ENCODE measurements around the gene CDKN2A. TPM values are rescaled to one million over a fixed set of nuclear protein-coding genes. Genes with fewer than 3 reads are reported as not detected.

CDKN2A gene
- total and polyA plus RNA-seq, 4 donors, result 0.11 to 0.80 (median 0.40) TPM; not detected in 1

GRCh38 chr9:21995666-21996398 lies 1.6 kb upstream of the CDKN2A start:
- Histone ChIP-seq H3K4me3 (ENCODE audit: low read depth, low read length) (peak overlapping the region; percentile 62), H3K27me3 (ENCODE audit: control insufficient read depth, insufficient read depth, low read length) (peaks cover 75% of the 10 kb centered on the region), H3K36me3 (ENCODE audit: control insufficient read depth, insufficient read depth, low read length) (no peaks in the 10 kb centered on the region), H3K9me3 (ENCODE audit: control insufficient read depth, insufficient read depth, low read length) (peaks cover 1% of the 10 kb centered on the region), H3K27ac (ENCODE audit: low read depth, low read length) (peak overlapping the region; percentile 7), H3K4me1 (ENCODE audit: control insufficient read depth, insufficient read depth, low read length) (peaks cover 26% of the 10 kb centered on the region)
- DNase-seq (ENCODE audit: low read depth in 4 of 6, low spot score in 6 of 6), result peak in 1 of 6 donors; percentile 10
- 8% methylated on average over 54 of the region's 54 CpGs for WGBS (ENCODE audit: insufficient coverage)

DNA sequence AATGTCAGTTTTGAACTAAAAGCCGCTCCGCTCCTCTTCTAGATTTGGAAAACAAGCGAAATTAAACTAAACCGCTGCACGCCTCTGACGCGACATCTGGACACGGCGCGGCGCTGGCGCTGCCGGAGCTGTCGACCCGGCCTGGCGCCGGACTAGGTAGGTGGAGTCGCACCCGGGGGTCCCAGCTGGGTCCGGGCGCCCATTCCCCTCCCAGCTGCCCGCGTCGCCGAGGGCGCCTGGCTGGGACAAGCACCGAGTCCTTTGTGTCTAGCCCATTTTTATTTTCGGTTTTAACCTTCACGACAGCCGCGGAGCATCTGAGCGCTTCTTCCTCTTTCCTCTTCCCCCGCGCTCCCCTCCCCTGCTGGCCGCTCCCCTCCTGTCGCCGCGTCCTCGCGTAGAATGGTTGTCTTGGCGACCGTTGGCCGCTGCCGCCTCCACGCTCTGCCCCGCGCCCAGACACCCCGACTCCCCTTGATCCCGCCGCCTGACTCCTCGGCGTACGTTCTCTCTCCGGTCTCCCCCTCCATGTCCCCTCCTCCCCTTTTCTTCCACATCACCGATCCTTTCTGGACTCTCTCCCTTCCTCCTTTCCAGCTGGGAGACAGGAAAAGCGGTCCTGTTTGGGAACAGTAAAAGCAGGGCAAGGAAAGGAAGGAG lies 944 bp upstream of the CDKN2A start:
- WGBS (ENCODE audit: insufficient coverage), result under 1% methylated on average over 55 of the region's 56 CpGs
- H3K4me1 ChIP-seq (ENCODE audit: control insufficient read depth, insufficient read depth, low read length), result peaks cover 26% of the 10 kb centered on the region
- peaks cover 1% of the 10 kb centered on the region for H3K9me3 ChIP-seq (ENCODE audit: control insufficient read depth, insufficient read depth, low read length)
- peak in 2 of 6 donors; percentile 63 to 76 for DNase-seq (ENCODE audit: low read depth in 4 of 6, low spot score in 6 of 6)
- H3K27ac ChIP-seq (ENCODE audit: low read depth, low read length), result peak overlapping the region; percentile 7
- no peaks in the 10 kb centered on the region for H3K36me3 ChIP-seq (ENCODE audit: control insufficient read depth, insufficient read depth, low read length)
- H3K27me3 ChIP-seq (ENCODE audit: control insufficient read depth, insufficient read depth, low read length), result peaks cover 76% of the 10 kb centered on the region
- H3K4me3 ChIP-seq (ENCODE audit: low read depth, low read length), result peak overlapping the region; percentile 62

DNA sequence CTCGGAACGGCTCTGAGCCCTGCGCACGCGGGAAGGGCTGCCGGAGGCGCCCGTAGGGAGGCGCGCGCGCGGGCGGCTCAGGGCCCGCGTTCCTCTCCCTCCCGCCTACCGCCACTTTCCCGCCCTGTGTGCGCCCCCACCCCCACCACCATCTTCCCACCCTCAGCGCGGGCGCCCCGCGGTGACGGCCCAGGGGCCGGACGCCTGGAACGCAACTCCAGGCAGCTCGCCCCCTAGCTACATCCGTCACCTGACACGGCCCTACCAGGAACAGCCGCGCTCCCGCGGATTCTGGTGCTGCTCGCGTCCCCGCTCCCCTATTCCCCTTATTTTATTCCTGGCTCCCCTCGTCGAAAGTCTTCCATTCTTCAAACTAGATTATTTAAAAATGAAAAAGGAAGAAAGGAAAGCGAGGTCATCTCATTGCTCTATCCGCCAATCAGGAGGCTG lies 389 bp upstream of the CDKN2A start, which contains the start of gene CDKN2B-AS1:
Gene CDKN2B-AS1, plus strand, starts transcription at position 236 of the 450 bp plus-strand sequence.
- peak within 1 kb of the TSS; percentile 62 for H3K4me3 ChIP-seq (ENCODE audit: low read depth, low read length)
- no peaks in the 10 kb centered on the region for H3K36me3 ChIP-seq (ENCODE audit: control insufficient read depth, insufficient read depth, low read length)
- H3K27me3 ChIP-seq (ENCODE audit: control insufficient read depth, insufficient read depth, low read length), result peaks cover 77% of the 10 kb centered on the region
- peaks cover 1% of the 10 kb centered on the region for H3K9me3 ChIP-seq (ENCODE audit: control insufficient read depth, insufficient read depth, low read length)
- H3K27ac ChIP-seq (ENCODE audit: low read depth, low read length), result peak within 1 kb of the TSS; percentile 7
- 0% methylated on average over 34 of the region's 43 CpGs for WGBS (ENCODE audit: insufficient coverage)
- peak in 2 of 6 donors; percentile 59 to 68 for DNase-seq (ENCODE audit: low read depth in 4 of 6, low spot score in 6 of 6)
- H3K4me1 ChIP-seq (ENCODE audit: control insufficient read depth, insufficient read depth, low read length), result peaks cover 30% of the 10 kb centered on the region

DNA sequence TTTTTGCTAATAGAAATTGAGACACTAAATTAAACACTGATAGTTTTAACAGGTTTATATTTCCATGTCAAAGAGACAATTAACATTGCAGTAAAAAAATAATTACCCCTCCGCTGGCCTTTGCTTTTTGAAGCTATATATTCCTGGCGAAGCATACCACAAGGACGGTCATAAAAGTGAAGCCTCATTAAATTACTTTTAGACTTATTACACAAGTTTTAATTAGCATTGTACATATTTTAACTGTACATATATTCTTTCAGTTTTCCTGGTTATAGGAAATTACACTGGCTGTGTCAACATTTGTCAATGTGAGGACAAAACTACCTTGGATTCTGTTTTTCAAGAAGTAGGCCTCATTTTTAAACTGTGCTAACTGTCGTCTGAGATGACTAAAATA lies 1.2 kb downstream of the CDKN2A start:
- H3K27ac ChIP-seq (ENCODE audit: low read depth, low read length), result no peak overlapping the region
- 30% methylated on average over 1 of the region's 4 CpGs for WGBS (ENCODE audit: insufficient coverage)
- peaks cover 30% of the 10 kb centered on the region for H3K4me1 ChIP-seq (ENCODE audit: control insufficient read depth, insufficient read depth, low read length)
- peaks cover 89% of the 10 kb centered on the region for H3K27me3 ChIP-seq (ENCODE audit: control insufficient read depth, insufficient read depth, low read length)
- peaks cover 1% of the 10 kb centered on the region for H3K9me3 ChIP-seq (ENCODE audit: control insufficient read depth, insufficient read depth, low read length)
- DNase-seq (ENCODE audit: low read depth in 4 of 6, low spot score in 6 of 6), result peak in 1 of 6 donors; percentile 9
- H3K36me3 ChIP-seq (ENCODE audit: control insufficient read depth, insufficient read depth, low read length), result no peaks in the 10 kb centered on the region
- no peak overlapping the region for H3K4me3 ChIP-seq (ENCODE audit: low read depth, low read length)

DNA sequence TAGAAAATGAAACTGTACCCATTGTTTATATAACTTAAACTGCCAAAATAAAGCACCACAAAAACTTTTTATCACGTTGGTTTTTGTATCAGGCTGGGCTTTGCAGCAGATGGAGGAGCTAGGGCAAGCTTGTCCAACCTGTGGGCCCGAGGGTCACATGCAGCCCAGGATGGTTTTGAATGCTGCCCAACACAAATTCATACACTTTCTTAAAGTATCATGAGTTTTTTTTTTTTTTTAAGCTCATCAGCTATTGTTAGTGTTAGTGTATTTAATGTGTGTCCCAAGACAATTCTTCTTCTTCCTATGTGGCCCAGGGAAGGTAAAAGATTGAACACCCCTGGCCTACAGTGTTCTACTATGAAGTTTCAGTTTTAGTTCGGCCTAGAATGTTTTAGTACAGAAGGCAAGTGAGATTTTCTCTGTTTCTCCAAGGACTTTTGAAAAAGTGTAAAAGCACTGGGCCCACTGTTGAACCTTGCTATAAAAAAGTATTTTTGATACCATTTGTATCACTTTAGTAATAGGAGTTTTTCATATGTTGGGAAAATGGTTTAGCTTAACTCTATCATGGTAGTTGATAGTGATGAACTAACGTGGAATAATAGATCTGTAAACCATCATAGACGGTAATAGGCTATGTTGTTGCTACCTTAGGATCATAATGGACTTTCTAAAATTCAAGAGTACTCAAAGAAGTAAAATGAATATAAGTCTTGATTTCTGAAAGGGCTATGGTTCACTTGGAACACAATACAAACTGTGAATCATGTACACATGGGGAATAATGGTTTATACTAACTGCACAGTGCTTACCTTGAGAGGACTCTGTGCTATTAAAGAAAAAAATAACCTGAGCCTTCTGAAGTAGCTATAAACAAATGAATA lies 2.9 kb downstream of the CDKN2A start:
- WGBS (ENCODE audit: insufficient coverage), result no CpG with 5 or more reads among the region's 5 CpGs
- DNase-seq (ENCODE audit: low read depth in 4 of 6, low spot score in 6 of 6), result no peak
- H3K27me3 ChIP-seq (ENCODE audit: control insufficient read depth, insufficient read depth, low read length), result peaks cover 93% of the 10 kb centered on the region
- peaks cover 30% of the 10 kb centered on the region for H3K4me1 ChIP-seq (ENCODE audit: control insufficient read depth, insufficient read depth, low read length)
- H3K4me3 ChIP-seq (ENCODE audit: low read depth, low read length), result no peak overlapping the region
- no peaks in the 10 kb centered on the region for H3K36me3 ChIP-seq (ENCODE audit: control insufficient read depth, insufficient read depth, low read length)
- peaks cover 1% of the 10 kb centered on the region for H3K9me3 ChIP-seq (ENCODE audit: control insufficient read depth, insufficient read depth, low read length)
- H3K27ac ChIP-seq (ENCODE audit: low read depth, low read length), result no peak overlapping the region

GRCh38 chr9:21989440-21990189 lies 4.6 kb downstream of the CDKN2A start:
- Histone ChIP-seq H3K27ac (ENCODE audit: low read depth, low read length) (no peak overlapping the region), H3K27me3 (ENCODE audit: control insufficient read depth, insufficient read depth, low read length) (peaks cover 87% of the 10 kb centered on the region), H3K4me1 (ENCODE audit: control insufficient read depth, insufficient read depth, low read length) (peaks cover 15% of the 10 kb centered on the region), H3K9me3 (ENCODE audit: control insufficient read depth, insufficient read depth, low read length) (no peaks in the 10 kb centered on the region), H3K36me3 (ENCODE audit: control insufficient read depth, insufficient read depth, low read length) (no peaks in the 10 kb centered on the region), H3K4me3 (ENCODE audit: low read depth, low read length) (no peak overlapping the region)
- WGBS (ENCODE audit: insufficient coverage), result 2% methylated on average over 34 of the region's 35 CpGs
- peak in 1 of 6 donors; percentile 3 for DNase-seq (ENCODE audit: low read depth in 4 of 6, low spot score in 6 of 6)

GRCh38 chr9:21988056-21988990 lies 5.9 kb downstream of the CDKN2A start:
- H3K9me3 ChIP-seq (ENCODE audit: control insufficient read depth, insufficient read depth, low read length), result no peaks in the 10 kb centered on the region
- H3K27me3 ChIP-seq (ENCODE audit: control insufficient read depth, insufficient read depth, low read length), result peaks cover 87% of the 10 kb centered on the region
- H3K27ac ChIP-seq (ENCODE audit: low read depth, low read length), result no peak overlapping the region

DNA sequence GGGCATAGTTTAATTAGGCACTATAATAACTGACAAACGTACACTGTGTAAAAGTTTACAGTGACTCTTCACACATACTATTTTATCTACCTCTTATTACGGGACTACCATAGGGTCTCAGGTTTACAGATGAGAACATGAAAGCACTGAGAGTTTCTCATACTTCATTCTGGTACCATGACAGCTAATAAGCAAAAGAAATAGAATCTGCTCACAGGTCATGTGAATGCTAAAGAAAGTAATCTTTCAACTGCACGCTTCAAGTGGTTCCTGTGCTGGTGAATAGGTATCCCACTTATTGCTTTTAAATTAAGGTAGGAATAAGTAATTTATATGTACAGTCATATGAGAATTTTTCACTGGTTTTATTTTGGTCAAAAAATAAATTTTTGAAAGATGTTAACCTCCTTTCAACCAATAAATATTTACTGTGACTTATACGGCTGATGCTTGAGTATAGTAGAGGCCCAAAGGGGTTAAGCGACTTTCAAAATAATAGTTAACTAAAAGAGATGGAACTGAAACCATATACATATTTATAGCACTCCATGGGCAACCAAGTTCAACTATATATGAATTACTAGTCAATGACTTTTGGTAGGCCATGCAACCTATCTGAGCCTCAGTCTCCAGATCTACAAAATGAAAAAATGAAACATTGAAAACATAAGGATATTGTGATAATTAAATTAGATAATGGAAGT lies 8.1 kb downstream of the CDKN2A start:
- Histone ChIP-seq H3K36me3 (ENCODE audit: control insufficient read depth, insufficient read depth, low read length) (no peaks in the 10 kb centered on the region), H3K27me3 (ENCODE audit: control insufficient read depth, insufficient read depth, low read length) (peaks cover 86% of the 10 kb centered on the region), H3K4me3 (ENCODE audit: low read depth, low read length) (no peak overlapping the region), H3K27ac (ENCODE audit: low read depth, low read length) (no peak overlapping the region), H3K9me3 (ENCODE audit: control insufficient read depth, insufficient read depth, low read length) (no peaks in the 10 kb centered on the region), H3K4me1 (ENCODE audit: control insufficient read depth, insufficient read depth, low read length) (peaks cover 4% of the 10 kb centered on the region)
- whole genome bisulfite sequencing (ENCODE audit: insufficient coverage), result no CpG with 5 or more reads among the region's 5 CpGs
- no peak for DNase-seq (ENCODE audit: low read depth in 4 of 6, low spot score in 6 of 6)

More at GRCh38 chr9:21988056-21988990, 5.9 kb downstream of the CDKN2A start:
- Histone ChIP-seq H3K4me3 (ENCODE audit: low read depth, low read length) (no peak overlapping the region), H3K36me3 (ENCODE audit: control insufficient read depth, insufficient read depth, low read length) (no peaks in the 10 kb centered on the region), H3K4me1 (ENCODE audit: control insufficient read depth, insufficient read depth, low read length) (peaks cover 5% of the 10 kb centered on the region)
- peak in 1 of 6 donors; percentile 1 for DNase-seq (ENCODE audit: low read depth in 4 of 6, low spot score in 6 of 6)
- no CpG with 5 or more reads among the region's 9 CpGs for WGBS (ENCODE audit: insufficient coverage)

All from spinal cord (tissue), 10 donors.